HG03342 (cell line): ENCODE data around the gene GDAP2.

Source experiments
- ATAC-seq: cut with Tn5 transposase; IDR thresholded peaks from one replicate; pipeline ENCODE4 v1.9.1; 2021; ENCODE audit warnings: mild to moderate bottlenecking, moderate library complexity; ENCODE audit not compliant: unreplicated experiment

Gene GDAP2

GRCh38 chr1:117814856-117815797 lies 114.3 kb downstream of the GDAP2 start:
- ATAC-seq: no peak
